ENCODE results near the gene EIF4G2. TPM values are rescaled to one million over a fixed set of nuclear protein-coding genes. Genes with fewer than 3 reads are reported as not detected.
A peak's percentile ranks its signal among the peaks of the same experiment; 100 is the strongest.

EIF4G2 gene
- 461 TPM for polyA plus RNA-seq (2012; ENCODE audit: insufficient read depth, insufficient read length, low read depth)

GRCh38 chr11:10808553-10809372 lies at the start of gene EIF4G2:
TSS of gene EIF4G2 (minus strand) at chr11:10808926.
- no peak for TF ChIP-seq CTCF (IDR thresholded peaks at IDR 0.05; ENCODE audit: low read depth, low read length)
- peak; percentile 93 for DNase-seq
- H3K4me3 ChIP-seq (ENCODE audit: low read depth, low read length), result peak within 1 kb of the TSS; percentile 87
- peaks cover 45% of the 10 kb centered on the region for H3K36me3 ChIP-seq
- no peaks in the 10 kb centered on the region for H3K9me3 ChIP-seq
- H3K4me1 ChIP-seq, result no peaks in the 10 kb centered on the region
- H3K27me3 ChIP-seq, result no peaks in the 10 kb centered on the region

- no peaks in the 10 kb centered on the region for H3K27me3 ChIP-seq
- H3K4me3 ChIP-seq (ENCODE audit: low read depth, low read length), result peak within 1 kb of the TSS; percentile 90
- no peaks in the 10 kb centered on the region for H3K9me3 ChIP-seq
- H3K4me1 ChIP-seq, result no peaks in the 10 kb centered on the region
- peak; percentile 90 for DNase-seq
- TF ChIP-seq CTCF (IDR thresholded peaks at IDR 0.05; ENCODE audit: low read depth, low read length), result no peak
- peaks cover 30% of the 10 kb centered on the region for H3K36me3 ChIP-seq
Measured at GRCh38 chr11:10857709-10858438, 49.1 kb upstream of the EIF4G2 start, which contains the start of gene ZBED5. TSS of gene ZBED5 (minus strand) at chr11:10858053. CDS start at chr11:10854945, 3,108 bp downstream.

GRCh38 chr11:10857459-10857708 lies 48.7 kb upstream of the EIF4G2 start:
- TF ChIP-seq CTCF (IDR thresholded peaks at IDR 0.05; ENCODE audit: low read depth, low read length), result no peak
- Histone ChIP-seq H3K4me1 (no peaks in the 10 kb centered on the region), H3K9me3 (no peaks in the 10 kb centered on the region), H3K4me3 (ENCODE audit: low read depth, low read length) (peak overlapping the region; percentile 90), H3K36me3 (peaks cover 30% of the 10 kb centered on the region), H3K27me3 (no peaks in the 10 kb centered on the region)
- DNase-seq, result no peak

- DNase-seq, result peak; percentile 29
Measured at GRCh38 chr11:10856689-10857458, 48.1 kb upstream of the EIF4G2 start.

GRCh38 chr11:10855295-10855694 lies 46.6 kb upstream of the EIF4G2 start:
- no peak for TF ChIP-seq CTCF (IDR thresholded peaks at IDR 0.05; ENCODE audit: low read depth, low read length)
- peaks cover 38% of the 10 kb centered on the region for H3K36me3 ChIP-seq
- H3K9me3 ChIP-seq, result no peaks in the 10 kb centered on the region
- H3K4me1 ChIP-seq, result no peaks in the 10 kb centered on the region
- no peaks in the 10 kb centered on the region for H3K27me3 ChIP-seq
- no peak overlapping the region for H3K4me3 ChIP-seq (ENCODE audit: low read depth, low read length)
- no peak for DNase-seq

More at GRCh38 chr11:10856689-10857458, 48.1 kb upstream of the EIF4G2 start:
- peaks cover 34% of the 10 kb centered on the region for H3K36me3 ChIP-seq
- H3K4me3 ChIP-seq (ENCODE audit: low read depth, low read length), result peak overlapping the region; percentile 90
- H3K27me3 ChIP-seq, result no peaks in the 10 kb centered on the region
- H3K4me1 ChIP-seq, result no peaks in the 10 kb centered on the region
- H3K9me3 ChIP-seq, result no peaks in the 10 kb centered on the region
- no peak for TF ChIP-seq CTCF (IDR thresholded peaks at IDR 0.05; ENCODE audit: low read depth, low read length)

Data from BE2C (cell line).